ENCODE data around the gene ITPR2.

ITPR2 gene

DNA sequence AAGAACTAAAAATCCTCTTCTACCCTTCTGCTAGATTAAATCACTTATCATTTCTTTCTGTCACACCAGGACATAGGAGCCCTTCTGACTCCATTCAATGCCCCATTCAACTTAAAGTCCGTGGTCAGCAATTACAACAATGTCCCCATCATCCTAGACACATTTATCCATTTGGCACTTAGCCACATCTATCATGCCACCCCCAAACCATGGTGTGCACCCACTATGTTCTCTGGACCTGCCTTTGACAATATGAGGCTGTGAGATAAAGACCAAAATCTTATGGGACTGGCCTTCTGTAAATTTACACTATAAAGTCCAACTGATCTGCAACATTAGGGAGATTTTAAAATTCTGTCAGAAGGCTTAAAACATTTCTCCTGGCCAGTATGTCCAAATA is 533.2 kb downstream of the ITPR2 start:
- TF ChIP-seq, protein P1, sequence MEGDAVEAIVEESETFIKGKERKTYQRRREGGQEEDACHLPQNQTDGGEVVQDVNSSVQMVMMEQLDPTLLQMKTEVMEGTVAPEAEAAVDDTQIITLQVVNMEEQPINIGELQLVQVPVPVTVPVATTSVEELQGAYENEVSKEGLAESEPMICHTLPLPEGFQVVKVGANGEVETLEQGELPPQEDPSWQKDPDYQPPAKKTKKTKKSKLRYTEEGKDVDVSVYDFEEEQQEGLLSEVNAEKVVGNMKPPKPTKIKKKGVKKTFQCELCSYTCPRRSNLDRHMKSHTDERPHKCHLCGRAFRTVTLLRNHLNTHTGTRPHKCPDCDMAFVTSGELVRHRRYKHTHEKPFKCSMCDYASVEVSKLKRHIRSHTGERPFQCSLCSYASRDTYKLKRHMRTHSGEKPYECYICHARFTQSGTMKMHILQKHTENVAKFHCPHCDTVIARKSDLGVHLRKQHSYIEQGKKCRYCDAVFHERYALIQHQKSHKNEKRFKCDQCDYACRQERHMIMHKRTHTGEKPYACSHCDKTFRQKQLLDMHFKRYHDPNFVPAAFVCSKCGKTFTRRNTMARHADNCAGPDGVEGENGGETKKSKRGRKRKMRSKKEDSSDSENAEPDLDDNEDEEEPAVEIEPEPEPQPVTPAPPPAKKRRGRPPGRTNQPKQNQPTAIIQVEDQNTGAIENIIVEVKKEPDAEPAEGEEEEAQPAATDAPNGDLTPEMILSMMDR (IDR thresholded peaks at IDR 0.05; ENCODE audit: low read depth, low read length, missing control alignments), result no peak
- H3K4me3 ChIP-seq (replicated peaks; ENCODE audit: low read depth, low read length), result no peak overlapping the region
- no peak for DNase-seq (ENCODE audit: extremely low read depth, low read depth)

DNA sequence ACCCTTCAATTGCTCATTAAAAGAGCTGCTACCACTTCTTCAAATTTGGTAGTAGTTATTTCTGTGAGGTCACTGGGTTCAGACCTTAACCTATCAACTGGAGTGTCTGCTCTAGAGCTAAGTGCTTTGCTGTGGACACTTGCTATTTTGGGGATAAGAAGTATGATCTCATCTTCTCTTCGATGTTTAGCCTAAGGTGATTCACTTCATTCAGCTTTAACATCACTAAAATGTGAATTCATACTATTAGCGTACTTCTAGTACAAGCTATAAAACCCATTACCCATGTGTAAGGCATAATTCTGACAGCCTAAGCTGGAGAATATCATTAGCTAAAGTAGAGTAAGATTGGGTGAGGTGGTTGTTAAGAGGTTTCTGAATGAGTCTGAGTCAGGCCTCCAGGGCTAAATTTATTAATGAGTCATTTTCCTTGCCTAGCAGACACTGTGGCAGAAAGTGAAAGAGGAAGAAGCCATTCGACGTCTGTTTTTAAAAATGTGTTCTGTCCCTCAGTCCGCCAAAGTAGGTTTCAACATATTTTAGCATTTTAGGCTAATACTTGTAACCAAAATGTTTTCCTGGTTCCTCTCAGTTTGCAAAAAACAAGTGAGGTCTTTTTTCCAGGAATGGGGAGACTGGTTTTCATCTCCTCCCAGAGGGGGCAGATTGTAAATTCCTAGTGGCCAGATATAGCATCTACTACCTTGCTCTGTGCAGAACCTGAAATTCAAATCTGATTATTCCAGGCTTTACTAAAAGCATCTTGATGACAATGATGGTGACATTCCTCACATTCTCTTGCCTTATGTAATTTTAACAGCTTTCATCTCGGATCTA is 534.0 kb downstream of the ITPR2 start:
- TF ChIP-seq, protein P1 (IDR thresholded peaks at IDR 0.05; ENCODE audit: low read depth, low read length, missing control alignments), result no peak
- no peak for DNase-seq (ENCODE audit: extremely low read depth, low read depth)
- H3K4me3 ChIP-seq (replicated peaks; ENCODE audit: low read depth, low read length), result peak overlapping the region; percentile 31

DNA sequence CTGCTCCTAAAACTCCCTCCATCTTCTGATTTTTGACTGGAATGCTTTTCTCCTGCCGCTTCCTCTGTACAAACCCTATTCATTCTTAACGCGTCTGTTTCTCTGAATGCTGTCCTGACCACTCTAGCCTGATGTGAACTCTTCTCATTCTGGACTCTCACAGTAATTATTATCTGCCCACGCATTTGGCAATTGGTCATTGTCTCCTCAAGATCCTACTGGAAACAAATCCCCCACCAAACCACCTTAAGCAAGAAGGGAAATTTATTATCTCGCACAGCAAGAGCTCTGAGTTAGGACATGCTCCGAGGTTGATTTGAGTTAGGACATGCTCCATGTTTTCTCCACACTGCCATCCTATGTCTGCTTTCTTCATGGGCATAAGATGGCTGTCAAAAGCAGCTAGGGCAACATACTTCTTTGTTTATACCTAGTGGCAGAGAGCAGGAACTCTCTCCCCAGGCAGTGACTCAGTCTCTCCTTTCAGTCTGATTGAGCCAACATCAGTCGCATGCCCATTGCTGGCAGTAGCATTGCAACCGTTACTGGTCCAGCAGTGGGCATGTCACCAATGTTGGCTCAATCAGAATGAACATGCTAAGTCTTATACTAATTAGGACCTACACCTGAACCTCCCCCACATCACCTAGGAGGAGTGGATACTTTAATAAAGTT is 535.5 kb downstream of the ITPR2 start:
- no peak for DNase-seq (ENCODE audit: extremely low read depth, low read depth)
- TF ChIP-seq, protein P1 (IDR thresholded peaks at IDR 0.05; ENCODE audit: low read depth, low read length, missing control alignments), result no peak

DNA sequence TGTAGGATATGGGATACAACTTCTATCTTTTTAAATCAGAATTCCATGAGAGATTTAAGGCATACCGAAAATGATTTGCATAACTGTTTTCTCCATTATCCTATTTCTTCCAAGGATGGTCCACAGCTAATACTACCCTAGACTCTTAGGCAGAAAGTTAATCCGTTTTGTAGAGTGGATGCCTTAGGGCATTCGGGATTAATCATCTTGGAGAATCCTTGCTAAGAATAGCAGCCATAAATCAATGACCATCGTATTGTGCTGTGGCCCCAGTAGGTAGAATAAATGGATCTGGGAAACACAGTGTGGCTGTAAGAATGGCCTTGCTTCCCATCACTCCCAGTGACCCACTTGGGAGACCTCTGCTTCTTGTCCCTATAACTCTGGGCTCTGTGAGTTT is 538.0 kb downstream of the ITPR2 start:
- TF ChIP-seq, protein P1 (IDR thresholded peaks at IDR 0.05; ENCODE audit: low read depth, low read length, missing control alignments), result no peak
- H3K4me3 ChIP-seq (replicated peaks; ENCODE audit: low read depth, low read length), result no peak overlapping the region
- DNase-seq (ENCODE audit: extremely low read depth, low read depth), result no peak

More for the DNA sequence above, 535.5 kb downstream of the ITPR2 start:
- no peak overlapping the region for H3K4me3 ChIP-seq (replicated peaks; ENCODE audit: low read depth, low read length)

DNA sequence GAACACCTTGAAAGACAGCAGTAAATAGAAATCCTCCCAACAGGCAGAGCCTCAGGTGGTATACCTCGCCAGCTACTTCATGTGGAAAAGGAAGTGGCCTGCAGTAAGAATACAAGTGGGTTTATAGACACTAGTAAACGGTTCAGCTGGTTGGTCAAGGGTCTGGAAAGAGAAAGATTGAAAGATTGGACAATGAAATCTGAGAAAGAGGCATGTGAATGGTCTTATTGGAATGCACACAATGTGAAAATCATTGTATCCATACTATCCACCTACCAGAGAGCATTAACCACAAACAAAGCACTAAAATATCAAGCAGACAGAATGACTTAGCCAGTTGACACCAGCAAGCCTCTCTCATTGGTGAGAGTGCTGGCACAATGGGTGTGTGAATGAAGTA is 539.4 kb downstream of the ITPR2 start:
- H3K4me3 ChIP-seq (replicated peaks; ENCODE audit: low read depth, low read length), result no peak overlapping the region
- TF ChIP-seq, protein P1 (IDR thresholded peaks at IDR 0.05; ENCODE audit: low read depth, low read length, missing control alignments), result no peak
- no peak for DNase-seq (ENCODE audit: extremely low read depth, low read depth)

DNA sequence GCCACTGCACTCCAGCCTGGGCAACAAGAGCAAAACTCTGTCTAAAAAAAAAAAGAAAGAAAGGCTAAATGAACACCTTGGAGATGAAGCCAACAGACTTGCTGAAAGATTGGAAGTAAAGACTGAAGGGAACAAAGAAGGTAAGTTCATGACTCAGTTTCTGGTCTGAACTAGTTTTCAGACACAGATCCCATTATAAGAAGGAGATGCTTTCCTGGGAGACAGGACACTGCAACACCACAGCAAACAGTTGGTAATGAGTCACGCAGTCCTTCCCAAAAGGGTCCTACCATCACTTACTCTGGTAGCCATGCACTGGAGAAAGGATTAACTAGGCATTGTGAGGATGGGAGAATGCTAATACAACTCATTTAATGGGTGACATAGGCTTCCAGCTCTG is 540.4 kb downstream of the ITPR2 start:
- DNase-seq (ENCODE audit: extremely low read depth, low read depth), result no peak
- no peak overlapping the region for H3K4me3 ChIP-seq (replicated peaks; ENCODE audit: low read depth, low read length)
- TF ChIP-seq, protein P1 (IDR thresholded peaks at IDR 0.05; ENCODE audit: low read depth, low read length, missing control alignments), result no peak

Measured in HFF-Myc (cell line).